Ishikawa (cell line): Measurements from ENCODE around the gene FARS2.

Source experiments
- CEBPB ChIP-seq: IDR thresholded peaks from 2 replicates; pipeline ENCODE4 v1.6.1; 2012
- EGR1 ChIP-seq: IDR thresholded peaks from 2 replicates; pipeline ENCODE4 v1.6.1; 2012
- EP300 ChIP-seq: IDR thresholded peaks from 2 replicates; pipeline ENCODE4 v1.6.1; 2012; ENCODE audit warnings: borderline replicate concordance
- FOXM1 ChIP-seq: IDR thresholded peaks from 2 replicates; pipeline ENCODE4 v1.6.1; 2012; ENCODE audit warnings: low read depth, borderline replicate concordance
- MAX ChIP-seq: IDR thresholded peaks from 2 replicates; pipeline ENCODE4 v1.6.1; 2012
- RAD21 ChIP-seq: IDR thresholded peaks from 2 replicates; pipeline ENCODE4 v1.6.1; 2012; ENCODE audit warnings: low read depth
- REST ChIP-seq: IDR thresholded peaks from 2 replicates; pipeline ENCODE4 v1.6.1; 2012; ENCODE audit warnings: low read depth, mild to moderate bottlenecking
- TAF1 ChIP-seq: IDR thresholded peaks from 2 replicates; pipeline ENCODE4 v1.6.1; 2012; ENCODE audit warnings: low read depth, mild to moderate bottlenecking
- TCF12 ChIP-seq: IDR thresholded peaks from 2 replicates; pipeline ENCODE4 v1.6.1; 2012; ENCODE audit warnings: low read depth
- TEAD4 ChIP-seq: IDR thresholded peaks from 2 replicates; pipeline ENCODE4 v1.6.1; 2012
- YY1 ChIP-seq: IDR thresholded peaks from 2 replicates; pipeline ENCODE4 v1.6.1; 2012; ENCODE audit warnings: low read depth

DNA sequence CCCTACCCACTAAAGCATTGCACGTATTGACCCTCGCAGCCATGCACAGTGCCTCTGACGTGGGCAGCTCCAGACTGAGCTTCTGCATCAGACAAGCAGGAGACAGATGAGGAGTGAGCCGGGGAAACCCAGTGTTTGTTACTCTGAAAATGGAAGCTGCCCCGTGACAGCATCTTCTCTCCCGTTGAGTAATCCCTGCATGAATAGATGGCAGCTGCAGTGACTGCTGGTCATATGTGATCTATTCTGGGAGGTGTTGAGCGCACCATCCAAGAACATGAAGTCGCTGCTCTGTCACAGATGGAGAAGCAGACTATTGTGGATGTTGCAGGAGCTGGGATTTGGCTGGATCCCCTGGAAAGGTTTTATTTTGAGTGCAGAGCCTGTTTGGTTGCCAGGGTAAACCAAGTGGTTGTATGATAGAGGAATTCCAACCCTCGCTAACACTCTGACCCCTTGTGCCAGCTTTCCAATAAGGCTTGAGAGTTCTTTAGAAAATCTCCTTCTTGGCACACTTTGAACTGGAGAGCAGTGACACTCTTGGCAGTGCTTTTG, 503.2 kb downstream of the FARS2 start:
- TF ChIP-seq EP300: no peak
- TF ChIP-seq TAF1: no peak
- no peak for TF ChIP-seq MAX
- TF ChIP-seq EGR1: no peak
- TF ChIP-seq REST: no peak
- no peak for TF ChIP-seq TEAD4
- TF ChIP-seq FOXM1: no peak
- no peak for TF ChIP-seq RAD21
- no peak for TF ChIP-seq YY1
- no peak for TF ChIP-seq TCF12
- TF ChIP-seq CEBPB: no peak
